ENCODE data around the gene TOP1. TPM values are rescaled to one million over a fixed set of nuclear protein-coding genes. Genes with fewer than 3 reads are reported as not detected.
"Not testable (repeated sequence)": the region's sequence is repeated elsewhere in the genome, so short reads cannot be mapped to it uniquely, and the experiment has no call there.

The TOP1 gene
- total RNA-seq, 1 donor from 2014 or later, result 102 TPM

- Mint-ChIP-seq H3K9me3 (peaks cover 2% of the 10 kb centered on the region), H3K27me3 (ENCODE audit: low read depth) (no peaks in the 10 kb centered on the region), H3K27ac (ENCODE audit: unreplicated experiment) (no peak overlapping the region)
Measured at GRCh38 chr20:41000628-41001027, 28.0 kb upstream of the TOP1 start.

GRCh38 chr20:41001497-41001896, 27.1 kb upstream of the TOP1 start:
- H3K27ac Mint-ChIP-seq (ENCODE audit: unreplicated experiment), result no peak overlapping the region
- H3K36me3 Mint-ChIP-seq (ENCODE audit: low read depth), result no peaks in the 10 kb centered on the region
- H3K27me3 Mint-ChIP-seq (ENCODE audit: low read depth), result no peaks in the 10 kb centered on the region
- no peak overlapping the region for H3K4me3 Mint-ChIP-seq
- no peaks in the 10 kb centered on the region for H3K4me1 Mint-ChIP-seq
- peaks cover 2% of the 10 kb centered on the region for H3K9me3 Mint-ChIP-seq
- DNase-seq (ENCODE audit: low read depth, low spot score), result no peak
- TF ChIP-seq CTCF (conservative IDR thresholded peaks at IDR 0.05), result no peak

More at GRCh38 chr20:41000628-41001027, 28.0 kb upstream of the TOP1 start:
- no peak overlapping the region for H3K4me3 Mint-ChIP-seq
- DNase-seq (ENCODE audit: low read depth, low spot score), result no peak
- H3K36me3 Mint-ChIP-seq (ENCODE audit: low read depth), result no peaks in the 10 kb centered on the region
- H3K4me1 Mint-ChIP-seq, result no peaks in the 10 kb centered on the region
- TF ChIP-seq CTCF (conservative IDR thresholded peaks at IDR 0.05), result no peak

GRCh38 chr20:41002842-41003142, 25.8 kb upstream of the TOP1 start:
- no peak for TF ChIP-seq CTCF (conservative IDR thresholded peaks at IDR 0.05)
- Mint-ChIP-seq H3K36me3 (ENCODE audit: low read depth) (no peaks in the 10 kb centered on the region), H3K4me1 (peaks cover 2% of the 10 kb centered on the region), H3K4me3 (no peak overlapping the region), H3K27me3 (ENCODE audit: low read depth) (no peaks in the 10 kb centered on the region), H3K27ac (ENCODE audit: unreplicated experiment) (no peak overlapping the region), H3K9me3 (peaks cover 4% of the 10 kb centered on the region)
- no peak for DNase-seq (ENCODE audit: low read depth, low spot score)

DNA sequence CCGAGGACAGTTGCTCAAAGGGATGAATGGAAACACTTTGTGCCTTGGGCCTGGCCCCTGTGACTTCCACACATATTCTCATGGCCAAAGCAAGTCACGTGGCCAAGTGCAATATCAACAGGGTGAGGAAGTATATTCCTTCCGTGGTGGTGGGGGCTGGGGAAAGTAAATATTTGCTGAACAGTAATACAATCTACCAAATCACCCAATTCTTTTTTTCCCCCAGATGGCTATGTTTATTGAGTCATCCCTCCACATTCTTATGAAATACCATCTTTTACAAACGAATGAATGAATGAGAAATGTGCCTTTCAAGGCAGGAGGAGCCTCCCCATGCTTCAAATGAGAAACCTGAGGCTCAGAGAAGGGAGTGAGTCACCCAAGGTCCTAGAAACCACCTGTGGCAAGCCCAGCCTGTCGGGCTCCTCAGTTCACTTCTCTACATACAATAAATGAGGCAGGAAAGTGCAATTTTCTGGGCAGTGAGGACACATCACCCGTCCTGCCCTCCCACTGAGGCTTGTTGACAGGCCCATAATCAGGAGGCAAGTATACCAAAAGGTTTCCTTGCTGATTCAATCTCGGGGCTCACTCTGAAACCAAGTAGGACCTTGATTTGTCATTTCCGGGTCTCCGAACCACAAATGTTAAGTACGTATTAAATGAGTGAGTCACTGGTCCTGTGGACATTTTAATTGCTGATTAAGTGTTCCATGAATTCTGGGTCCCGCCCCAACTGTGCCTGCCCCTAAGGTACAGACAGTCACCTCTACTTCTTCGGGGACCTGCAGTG, 25.3 kb upstream of the TOP1 start:
- no peaks in the 10 kb centered on the region for H3K27me3 Mint-ChIP-seq (ENCODE audit: low read depth)
- no peak overlapping the region for H3K27ac Mint-ChIP-seq (ENCODE audit: unreplicated experiment)
- no peak overlapping the region for H3K4me3 Mint-ChIP-seq
- H3K9me3 Mint-ChIP-seq, result peaks cover 9% of the 10 kb centered on the region
- H3K36me3 Mint-ChIP-seq (ENCODE audit: low read depth), result no peaks in the 10 kb centered on the region
- no peak for TF ChIP-seq CTCF (conservative IDR thresholded peaks at IDR 0.05)
- no peak for DNase-seq (ENCODE audit: low read depth, low spot score)
- H3K4me1 Mint-ChIP-seq, result peaks cover 8% of the 10 kb centered on the region

DNA sequence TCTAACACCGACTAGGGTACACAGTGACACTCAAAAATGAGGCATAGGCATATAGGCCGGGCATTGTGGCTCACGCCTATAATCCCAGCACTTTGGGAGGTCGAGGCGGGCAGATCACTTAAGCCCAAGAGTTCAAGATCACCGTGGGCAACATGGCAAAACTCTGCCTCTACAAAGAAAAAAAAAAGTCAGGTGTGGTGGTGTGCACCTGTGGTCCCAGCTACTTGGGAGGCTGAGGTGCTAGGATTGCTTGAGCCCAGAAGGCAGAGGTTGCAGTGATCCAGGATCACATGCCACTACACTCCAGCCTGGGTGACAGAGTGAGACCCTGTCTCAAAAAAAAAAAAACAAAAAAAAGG, 24.7 kb upstream of the TOP1 start:
- not testable (repeated sequence) for H3K27ac Mint-ChIP-seq (ENCODE audit: unreplicated experiment); H3K27me3 Mint-ChIP-seq (ENCODE audit: low read depth); H3K4me3 Mint-ChIP-seq; DNase-seq (ENCODE audit: low read depth, low spot score); H3K36me3 Mint-ChIP-seq (ENCODE audit: low read depth)
- Mint-ChIP-seq H3K4me1 (peaks cover 11% of the 10 kb centered on the region), H3K9me3 (peaks cover 11% of the 10 kb centered on the region)

- DNase-seq (ENCODE audit: low read depth, low spot score), result no peak
- no peak overlapping the region for H3K27ac Mint-ChIP-seq (ENCODE audit: unreplicated experiment)
- H3K4me3 Mint-ChIP-seq, result no peak overlapping the region
Measured at GRCh38 chr20:41004531-41005360, 23.9 kb upstream of the TOP1 start.

More at GRCh38 chr20:41004531-41005360, 23.9 kb upstream of the TOP1 start:
- TF ChIP-seq CTCF (conservative IDR thresholded peaks at IDR 0.05), result no peak
- Mint-ChIP-seq H3K27me3 (ENCODE audit: low read depth) (no peaks in the 10 kb centered on the region), H3K4me1 (peaks cover 11% of the 10 kb centered on the region), H3K9me3 (peaks cover 11% of the 10 kb centered on the region), H3K36me3 (ENCODE audit: low read depth) (no peaks in the 10 kb centered on the region)

Measured in neural crest cell (in vitro differentiated cells).